AG09319 (cell line): ENCODE measurements around the gene VPS35L.
A peak's percentile ranks its signal among the peaks of the same experiment; 100 is the strongest.

Experiments used
- DNase-seq: peaks from one replicate; pipeline ENCODE4 v3.0.0-alpha.2; 2010; ENCODE audit warnings: low read depth; ENCODE audit errors: extremely low read depth
- TF ChIP-seq, protein P1 (sequence below): IDR thresholded peaks from 2 replicates; pipeline ENCODE4 v1.5.1; 2011; ENCODE audit warnings: low read depth, mild to moderate bottlenecking, inconsistent platforms, low read length, moderate library complexity

VPS35L gene

DNA sequence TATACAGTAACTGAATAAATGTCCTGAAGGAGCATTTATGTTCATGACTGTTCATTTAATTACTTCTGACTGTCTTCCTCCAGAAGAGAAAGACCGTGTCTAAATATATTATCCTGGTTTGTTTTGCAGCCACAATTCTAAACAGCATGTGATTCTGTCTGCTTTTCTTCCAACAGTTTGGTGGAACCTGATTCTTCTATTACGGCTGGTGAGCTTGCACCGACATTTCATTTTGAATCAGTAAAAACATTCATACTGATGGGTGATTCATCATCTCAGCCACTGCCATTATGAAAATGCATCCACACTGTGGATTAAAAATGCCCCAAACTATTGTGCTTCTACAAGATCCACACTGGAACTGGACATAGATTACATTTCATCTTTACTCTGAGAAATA is 145.6 kb downstream of the VPS35L start:
- DNase-seq, result peak; percentile 39

DNA sequence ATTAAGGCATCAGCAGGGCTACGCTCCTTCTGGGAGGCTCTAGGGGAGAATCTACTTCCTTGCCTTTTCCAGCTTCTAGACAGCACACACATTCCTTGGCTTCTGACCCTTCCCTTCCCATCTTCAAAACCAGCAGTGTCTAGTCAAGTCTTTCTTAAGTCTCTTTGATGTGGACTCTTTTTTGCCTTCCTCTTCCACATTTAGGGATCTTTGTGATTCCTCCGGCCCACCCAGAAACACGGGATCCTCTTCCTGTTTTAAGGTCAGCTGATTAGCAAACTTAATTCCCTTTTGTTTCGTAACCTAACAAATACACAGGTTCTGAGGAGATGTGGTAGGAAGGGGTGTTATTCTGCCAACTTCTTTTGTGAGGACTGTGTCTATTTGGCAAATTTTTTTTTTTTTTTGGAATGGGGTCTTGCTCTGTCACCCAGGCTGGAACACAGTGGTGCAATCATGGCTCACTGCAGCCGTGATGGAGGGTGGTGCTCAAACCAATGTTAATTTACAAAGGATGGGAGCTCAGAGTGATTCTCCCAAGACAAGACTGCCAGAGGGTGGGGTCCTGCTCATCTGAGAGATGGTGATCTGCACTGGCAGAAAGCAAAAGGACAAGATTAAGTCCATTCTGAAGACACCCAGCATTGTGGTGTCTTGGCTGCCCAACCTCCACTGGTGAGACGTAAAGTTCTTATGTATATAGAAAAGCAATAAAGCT is 147.8 kb downstream of the VPS35L start:
- DNase-seq, result no peak
- TF ChIP-seq, protein P1, sequence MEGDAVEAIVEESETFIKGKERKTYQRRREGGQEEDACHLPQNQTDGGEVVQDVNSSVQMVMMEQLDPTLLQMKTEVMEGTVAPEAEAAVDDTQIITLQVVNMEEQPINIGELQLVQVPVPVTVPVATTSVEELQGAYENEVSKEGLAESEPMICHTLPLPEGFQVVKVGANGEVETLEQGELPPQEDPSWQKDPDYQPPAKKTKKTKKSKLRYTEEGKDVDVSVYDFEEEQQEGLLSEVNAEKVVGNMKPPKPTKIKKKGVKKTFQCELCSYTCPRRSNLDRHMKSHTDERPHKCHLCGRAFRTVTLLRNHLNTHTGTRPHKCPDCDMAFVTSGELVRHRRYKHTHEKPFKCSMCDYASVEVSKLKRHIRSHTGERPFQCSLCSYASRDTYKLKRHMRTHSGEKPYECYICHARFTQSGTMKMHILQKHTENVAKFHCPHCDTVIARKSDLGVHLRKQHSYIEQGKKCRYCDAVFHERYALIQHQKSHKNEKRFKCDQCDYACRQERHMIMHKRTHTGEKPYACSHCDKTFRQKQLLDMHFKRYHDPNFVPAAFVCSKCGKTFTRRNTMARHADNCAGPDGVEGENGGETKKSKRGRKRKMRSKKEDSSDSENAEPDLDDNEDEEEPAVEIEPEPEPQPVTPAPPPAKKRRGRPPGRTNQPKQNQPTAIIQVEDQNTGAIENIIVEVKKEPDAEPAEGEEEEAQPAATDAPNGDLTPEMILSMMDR, result no peak

More for the DNA sequence above, 145.6 kb downstream of the VPS35L start:
- TF ChIP-seq, protein P1, result no peak

- peak; percentile 70 for DNase-seq
- TF ChIP-seq, protein P1, result no peak
These were observed 149.0 kb downstream of the VPS35L start for GRCh38 chr16:19704321-19705145.

GRCh38 chr16:19705146-19705501 is 149.6 kb downstream of the VPS35L start:
- TF ChIP-seq, protein P1, result no peak
- no peak for DNase-seq

DNA sequence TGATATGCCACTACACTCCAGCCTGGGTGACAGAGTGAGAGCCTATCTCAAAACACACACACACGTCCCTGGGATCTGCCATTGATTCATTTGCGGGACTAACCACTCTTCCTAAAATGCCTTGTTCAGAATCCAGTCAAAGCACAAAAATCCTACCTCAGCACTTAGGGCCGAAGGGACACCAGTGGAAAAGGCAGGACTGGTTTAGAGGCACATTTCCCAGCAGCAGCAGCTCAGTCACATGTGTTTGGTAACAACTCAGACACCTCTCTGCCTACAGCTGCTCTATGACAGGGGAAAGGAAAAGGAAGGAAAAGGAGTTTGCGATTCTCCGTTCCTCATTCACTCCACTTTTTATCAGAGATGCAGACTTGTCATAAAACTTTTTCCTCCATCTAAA is 150.3 kb downstream of the VPS35L start:
- TF ChIP-seq, protein P1, result no peak
- no peak for DNase-seq

DNA sequence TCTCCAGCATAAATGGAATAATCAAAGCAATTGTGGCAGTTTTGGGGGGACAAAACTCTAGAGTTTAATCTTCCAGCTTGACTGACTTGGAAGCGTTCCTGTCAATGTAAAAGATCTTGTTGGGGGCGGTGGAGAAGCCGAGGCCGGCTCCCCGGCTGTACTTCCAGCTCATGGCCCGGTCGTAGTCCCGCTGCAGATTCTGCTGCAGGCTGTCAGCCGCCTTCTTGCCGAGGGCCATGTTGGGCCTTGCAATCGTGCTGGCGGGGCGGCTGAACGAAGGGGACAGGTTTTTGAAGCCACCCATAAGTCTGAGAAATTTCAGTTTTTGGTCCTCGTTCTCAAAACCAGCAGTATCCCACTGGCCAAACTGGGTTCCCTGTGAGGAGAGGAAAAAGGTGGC is 151.3 kb downstream of the VPS35L start:
- TF ChIP-seq, protein P1, result no peak
- no peak for DNase-seq

- DNase-seq, result no peak
- TF ChIP-seq, protein P1, result no peak
These were observed 152.2 kb downstream of the VPS35L start for GRCh38 chr16:19707569-19708295.
